ENCODE results near the gene PTPRO.

- no peak for TF ChIP-seq CTCF (conservative IDR thresholded peaks at IDR 0.05)
- no peak for TF ChIP-seq ZFX (IDR thresholded peaks at IDR 0.05)
These were observed 147.0 kb downstream of the PTPRO start for GRCh38 chr12:15469356-15469755.
